Left ventricle myocardium inferior (tissue), 1 donor: ENCODE results near the gene TACSTD2. TPM values are rescaled to one million over a fixed set of nuclear protein-coding genes. Genes with fewer than 3 reads are reported as not detected.

ENCODE experiments used
- DNase-seq: peaks from one replicate; pipeline ENCODE4 v3.0.0-alpha.2; 2020
- H3K27ac ChIP-seq: fragments of 200-600 bp; replicated peaks from 2 replicates; pipeline ENCODE4 v1.8.0; 2021
- H3K27me3 ChIP-seq: fragments of 200-600 bp; 2 replicates; pipeline ENCODE4 v1.8.0; 2021; ENCODE audit warnings: low read depth
- H3K36me3 ChIP-seq: fragments of 200-600 bp; 2 replicates; pipeline ENCODE4 v1.8.0; 2021
- H3K4me1 ChIP-seq: fragments of 200-600 bp; 2 replicates; pipeline ENCODE4 v1.8.0; 2021
- H3K4me3 ChIP-seq: fragments of 200-600 bp; 2 replicates; pipeline ENCODE4 v1.8.0; 2021; ENCODE audit warnings: mild to moderate bottlenecking, moderate library complexity
- H3K9me3 ChIP-seq: fragments of 200-600 bp; replicated peaks from 2 replicates; pipeline ENCODE4 v1.8.0; 2021
- CTCF ChIP-seq: fragments of 200-600 bp; IDR thresholded peaks from 2 replicates; pipeline ENCODE4 v1.8.0; 2021; ENCODE audit warnings: antibody characterized with exemption, mild to moderate bottlenecking, borderline replicate concordance
- intact Hi-C: fragments of 100-400 bp; cut with micrococcal nuclease; formaldehyde crosslinking; loops from one replicate; pipeline ENCODE4 v1.11.0; 2022
- total RNA-seq: library from RNA; stranded (reverse); fragmentation: NEBNext Ultra II Directional; extraction: Animal tissue kit (Norgen Biotek cat#: 25700); gene quantifications from one replicate; pipeline ENCODE4 v1.2.1, GENCODE V29; 2021
- donor health status: DM: no; HTN: yes; CAD: no; lungs with severe emphysema.

The TACSTD2 gene
- total RNA-seq, 1 donor from 2014 or later, result 0.16 TPM

GRCh38 chr1:58548371-58548770, 28.7 kb downstream of the TACSTD2 start:
- Histone ChIP-seq H3K4me3 (no peak overlapping the region), H3K9me3 (no peaks in the 10 kb centered on the region), H3K36me3 (no peaks in the 10 kb centered on the region), H3K4me1 (peaks cover 18% of the 10 kb centered on the region), H3K27me3 (peaks cover 4% of the 10 kb centered on the region), H3K27ac (no peak overlapping the region)
- DNase-seq, result no peak
- no peak for TF ChIP-seq CTCF
- intact Hi-C loops, result no loop called here

- peak; percentile 98 for DNase-seq
- H3K4me1 ChIP-seq, result peaks cover 18% of the 10 kb centered on the region
- H3K27me3 ChIP-seq, result peaks cover 4% of the 10 kb centered on the region
- no peaks in the 10 kb centered on the region for H3K36me3 ChIP-seq
- H3K9me3 ChIP-seq, result no peaks in the 10 kb centered on the region
- peak; percentile 98 for TF ChIP-seq CTCF
- H3K27ac ChIP-seq, result peak within 1 kb of the TSS; percentile 100
- intact Hi-C loops, result no loop called here
- peak within 1 kb of the TSS; percentile 90 for H3K4me3 ChIP-seq
These were observed 30.3 kb downstream of the TACSTD2 start, which contains the start of gene OMA1 for GRCh38 chr1:58546520-58547308. TSS of gene OMA1 (minus strand) at chr1:58546726. CDS start at chr1:58539294, 7,432 bp downstream.

- peaks cover 18% of the 10 kb centered on the region for H3K4me1 ChIP-seq
- no peaks in the 10 kb centered on the region for H3K9me3 ChIP-seq
- H3K4me3 ChIP-seq, result peak overlapping the region; percentile 90
- DNase-seq, result peak; percentile 78
- H3K27me3 ChIP-seq, result peaks cover 4% of the 10 kb centered on the region
- no peaks in the 10 kb centered on the region for H3K36me3 ChIP-seq
- TF ChIP-seq CTCF, result no peak
- peak overlapping the region; percentile 100 for H3K27ac ChIP-seq
- intact Hi-C loops, result no loop called here
These were observed 31.2 kb downstream of the TACSTD2 start for GRCh38 chr1:58545591-58546519.

- no peak overlapping the region for H3K4me3 ChIP-seq
- H3K36me3 ChIP-seq, result no peaks in the 10 kb centered on the region
- H3K9me3 ChIP-seq, result no peaks in the 10 kb centered on the region
- H3K27ac ChIP-seq, result no peak overlapping the region
- no peaks in the 10 kb centered on the region for H3K27me3 ChIP-seq
- peaks cover 24% of the 10 kb centered on the region for H3K4me1 ChIP-seq
- TF ChIP-seq CTCF, result no peak
- DNase-seq, result no peak
- intact Hi-C loops, result no loop called here
These were observed 33.8 kb downstream of the TACSTD2 start for GRCh38 chr1:58543260-58543659.

- no peak for TF ChIP-seq CTCF
- Histone ChIP-seq H3K27me3 (no peaks in the 10 kb centered on the region), H3K4me1 (peaks cover 6% of the 10 kb centered on the region), H3K36me3 (peaks cover 6% of the 10 kb centered on the region), H3K4me3 (no peak overlapping the region), H3K27ac (no peak overlapping the region), H3K9me3 (no peaks in the 10 kb centered on the region)
- intact Hi-C loops, result no loop called here
- no peak for DNase-seq
These were observed 37.5 kb downstream of the TACSTD2 start for GRCh38 chr1:58539553-58539952.
